Measurements from ENCODE around the gene PLCD3. TPM values are rescaled to one million over a fixed set of nuclear protein-coding genes. Genes with fewer than 3 reads are reported as not detected.

Gene PLCD3
- total and polyA plus RNA-seq, 9 of the 15 experiments (the other 6 are each of a cell fraction or from before 2014, with no cell fraction given), result 0.20 to 22.6 (median 7.5) TPM

- no peak overlapping the region for H2AFZ ChIP-seq (ENCODE audit: low read depth, low read length)
- H4K20me1 ChIP-seq (replicated peaks; ENCODE audit: control insufficient read depth, insufficient read depth, low read length), result no peaks in the 10 kb centered on the region
- intact Hi-C loops (cut with micrococcal nuclease), result loop anchor here (5.0 kb wide), 1 partner anchor 250 kb away; no protein-coding TSS in a partner anchor
- CTCF ChIA-PET (ENCODE audit: low intra/inter-chr PET ratio), result interaction anchor here (1.4 to 6.2 kb wide), 3 partner anchors 15 to 249 kb away, joined by 5 to 165 read pairs (median 29); no protein-coding TSS in a partner anchor
- no TSS peak for BruUV-seq (replicated peaks)
- no peak overlapping the region for H3K4me3 ChIP-seq
- H3K9me3 ChIP-seq (replicated peaks; ENCODE audit: control insufficient read depth, insufficient read depth, low read depth, low read length), result no peaks in the 10 kb centered on the region; the same call in 1 of the 2 replicates
- FAIRE-seq, result no peak
- H3K27ac ChIP-seq (ENCODE audit: extremely low read depth, low read depth, low read length), result no peak overlapping the region
- ATAC-seq, result no peak
- peaks cover 7% of the 10 kb centered on the region; the same call in 1 of the 3 replicates for H3K79me2 ChIP-seq (ENCODE audit: control insufficient read depth, insufficient read depth, low read length)
- POLR2A ChIA-PET, result interaction anchor here (1.0 to 7.1 kb wide), 4 partner anchors 13 to 56 kb away, joined by 3 to 119 read pairs (median 4); partner anchors contain the start of gene HEXIM1
- no peaks in the 10 kb centered on the region for H3K36me3 ChIP-seq (ENCODE audit: control insufficient read depth, insufficient read depth, low read length)
- no peaks in the 10 kb centered on the region for H3K9me1 ChIP-seq (ENCODE audit: control insufficient read depth, insufficient read depth, low read length)
- TF ChIP-seq, protein P1, sequence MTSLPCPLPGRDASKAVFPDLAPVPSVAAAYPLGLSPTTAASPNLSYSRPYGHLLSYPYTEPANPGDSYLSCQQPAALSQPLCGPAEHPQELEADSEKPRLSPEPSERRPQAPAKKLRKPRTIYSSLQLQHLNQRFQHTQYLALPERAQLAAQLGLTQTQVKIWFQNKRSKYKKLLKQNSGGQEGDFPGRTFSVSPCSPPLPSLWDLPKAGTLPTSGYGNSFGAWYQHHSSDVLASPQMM (CRISPR knock-in tag; IDR thresholded peaks at IDR 0.05), result no peak
- TF ChIP-seq POLR2H (tag; IDR thresholded peaks at IDR 0.05; ENCODE audit: low read depth), result no peak
- no peak for TF ChIP-seq GTF2E2 (tag; IDR thresholded peaks at IDR 0.05)
- no peak for TF ChIP-seq HDAC3 (IDR thresholded peaks at IDR 0.05; ENCODE audit: borderline replicate concordance, partially characterized antibody)
- TF ChIP-seq ERF (CRISPR knock-in tag; IDR thresholded peaks at IDR 0.05), result no peak
- WGBS (ENCODE audit: insufficient coverage, low coverage, missing lambda C conversion rate), result 62% methylated on average over 11 of the region's 12 CpGs
- no peak for DNase-seq (ENCODE audit: extremely low read depth in 1 of 4, low spot score in 3 of 4)
- H3K4me2 ChIP-seq (ENCODE audit: insufficient read depth, low read length), result no peak overlapping the region
- in situ Hi-C loops (cut with MboI), result loop anchor here (5.0 kb wide), 1 partner anchor 60 kb away; no protein-coding TSS in a partner anchor
- no peaks in the 10 kb centered on the region for H3K27me3 ChIP-seq (ENCODE audit: control insufficient read depth in 2 of 2, insufficient read depth in 2 of 2, low read length in 2 of 2)
- peak overlapping the region in 1 of 2 experiments; percentile 33; a peak in 1 of 4 replicates for H3K9ac ChIP-seq (ENCODE audit: insufficient read depth in 1 of 2, low read depth in 2 of 2, low read length in 2 of 2)
- peaks cover 7 to 36% of the 10 kb centered on the region in 2 experiments for H3K4me1 ChIP-seq (replicated peaks in 1 of 2; ENCODE audit: control insufficient read depth in 2 of 2, insufficient read depth in 2 of 2, low read length in 2 of 2)
Measured at GRCh38 chr17:45136846-45137560, 4.7 kb upstream of the PLCD3 start.

Measured in K562 (cell line).